HEK293 (cell line): Measurements from ENCODE around the gene OCA2.

Experiments used
- CTCF ChIP-seq: fragments of 450-650 bp; formaldehyde crosslinking; IDR thresholded peaks from 2 replicates; pipeline ENCODE4 v1.5.1; 2016; ENCODE audit warnings: missing biosample characterization, missing genetic modification characterization
- ZNF248 ChIP-seq: fragments of 450-650 bp; formaldehyde crosslinking; IDR thresholded peaks from 2 replicates; pipeline ENCODE4 v1.5.1; 2017; ENCODE audit warnings: missing biosample characterization, missing genetic modification characterization
- ZNF366 ChIP-seq: fragments of 450-650 bp; formaldehyde crosslinking; conservative IDR thresholded peaks from 2 replicates; pipeline ENCODE4 v1.5.1; 2016; ENCODE audit warnings: missing biosample characterization, missing genetic modification characterization
- ZNF501 ChIP-seq: fragments of 450-650 bp; formaldehyde crosslinking; IDR thresholded peaks from 2 replicates; pipeline ENCODE4 v1.5.1; 2016; ENCODE audit warnings: missing biosample characterization, missing genetic modification characterization
- ZNF677 ChIP-seq: fragments of 450-650 bp; IDR thresholded peaks from 2 replicates; pipeline ENCODE4 v1.5.0; 2018; ENCODE audit warnings: missing biosample characterization, mild to moderate bottlenecking, missing genetic modification characterization, moderate library complexity
- ZNF707 ChIP-seq: fragments of 450-650 bp; formaldehyde crosslinking; IDR thresholded peaks from 2 replicates; pipeline ENCODE4 v1.5.1; 2016; ENCODE audit warnings: missing biosample characterization, missing genetic modification characterization
- ZNF843 ChIP-seq: fragments of 450-650 bp; formaldehyde crosslinking; IDR thresholded peaks from 2 replicates; pipeline ENCODE4 v1.5.1; 2016; ENCODE audit warnings: missing biosample characterization, missing genetic modification characterization

GRCh38 chr15:27807335-27807734, 291.8 kb downstream of the OCA2 start:
- TF ChIP-seq ZNF366 (tag by site-specific recombination) (no peak), CTCF (no peak), ZNF707 (tag by site-specific recombination) (no peak), ZNF248 (tag by site-specific recombination) (no peak), ZNF843 (tag by site-specific recombination) (no peak), ZNF501 (no peak), ZNF677 (no peak)
